Astrocyte (in vitro differentiated cells and primary cell): Measurements from ENCODE around the gene ST6GALNAC5.
"Not testable (repeated sequence)": the region's sequence is repeated elsewhere in the genome, so short reads cannot be mapped to it uniquely, and the experiment has no call there.

Experiments
- CTCF ChIP-seq: IDR thresholded peaks from 2 replicates; pipeline ENCODE4 v1.5.1; 2011; ENCODE audit warnings: low read depth, mild to moderate bottlenecking, inconsistent platforms, low read length, moderate library complexity; ENCODE audit not compliant: insufficient read depth
- EZH2 ChIP-seq: IDR thresholded peaks from 2 replicates; pipeline ENCODE4 v1.6.1; 2012; ENCODE audit warnings: mild to moderate bottlenecking, low read length, inconsistent platforms; ENCODE audit not compliant: insufficient read depth

- TF ChIP-seq CTCF, EZH2: not testable (repeated sequence)
These were observed 114.0 kb downstream of the ST6GALNAC5 start for GRCh38 chr1:76981267-76981666.
